Measurements from ENCODE around the gene SBSN. TPM values are rescaled to one million over a fixed set of nuclear protein-coding genes. Genes with fewer than 3 reads are reported as not detected.

Gene SBSN
- total RNA-seq, 1 experiment from 2014 or later = 0.15 TPM

- H3K4me2 ChIP-seq (ENCODE audit: insufficient read depth, insufficient read length, low read length) = no peak overlapping the region
- H2BK5ac ChIP-seq (ENCODE audit: insufficient read length, low read length) = no peak overlapping the region
- Mint-ChIP-seq H3K36me3 (ENCODE audit: insufficient read depth in 1 of 3, low read depth in 3 of 3) (no peaks in the 10 kb centered on the region; a peak in 2 of 7 replicates), H3K9me3 (no peaks in the 10 kb centered on the region), H3K27me3 (ENCODE audit: low read depth) (peaks cover 64% of the 10 kb centered on the region), H3K4me3 (no peak overlapping the region), H3K27ac (no peak overlapping the region; a peak in 1 of 7 replicates), H3K4me1 (peaks cover 19 to 24% of the 10 kb centered on the region in 2 experiments)
- H3K14ac ChIP-seq (ENCODE audit: insufficient read depth, low read length) = no peak overlapping the region; the same call in 1 of the 2 replicates
- H4K20me1 ChIP-seq (ENCODE audit: control insufficient read depth, insufficient read depth, insufficient read length) = no peaks in the 10 kb centered on the region
- H3K9ac ChIP-seq (ENCODE audit: extremely low read depth, insufficient read length, low read length) = no peak overlapping the region
- H2BK120ac ChIP-seq (ENCODE audit: low read depth, low read length, poor library complexity, severe bottlenecking) = no peak overlapping the region
- no peaks in the 10 kb centered on the region for H3K4me1 ChIP-seq (ENCODE audit: insufficient read depth, low read length)
- H3K4ac ChIP-seq (ENCODE audit: low read depth, low read length) = no peak overlapping the region
- no peak overlapping the region for H4K8ac ChIP-seq (replicated peaks; ENCODE audit: insufficient read length, low read depth, low read length)
- no peak for TF ChIP-seq CTCF (conservative IDR thresholded peaks at IDR 0.05)
- no peaks in the 10 kb centered on the region for H3K79me1 ChIP-seq (ENCODE audit: insufficient read depth, low read depth, low read length, poor library complexity, severe bottlenecking)
- no peak overlapping the region for H2BK15ac ChIP-seq (ENCODE audit: low read depth, low read length)
- no peak for DNase-seq
- H3K56ac ChIP-seq (ENCODE audit: insufficient read length, low read depth, low read length) = no peak overlapping the region
- H2BK12ac ChIP-seq (ENCODE audit: insufficient read length, low read depth, low read length) = no peak overlapping the region
- H3K23ac ChIP-seq (ENCODE audit: insufficient read length, low read depth, low read length) = no peak overlapping the region
- no peak overlapping the region for H4K5ac ChIP-seq (ENCODE audit: insufficient read length, low read depth, low read length)
- no peaks in the 10 kb centered on the region for H3K23me2 ChIP-seq (ENCODE audit: insufficient read length, low read depth, low read length, poor library complexity, severe bottlenecking)
- no peaks in the 10 kb centered on the region for H3K9me3 ChIP-seq (ENCODE audit: control insufficient read depth, low read depth, low read length)
- no peaks in the 10 kb centered on the region for H3K79me2 ChIP-seq (ENCODE audit: insufficient read depth, low read length)
- no peak overlapping the region for H4K91ac ChIP-seq (ENCODE audit: insufficient read length, low read depth, low read length)
- H3K27me3 ChIP-seq (ENCODE audit: insufficient read depth, low read length) = no peaks in the 10 kb centered on the region
- no peak overlapping the region for H3T11ph ChIP-seq (ENCODE audit: low read length)
- H3K18ac ChIP-seq (ENCODE audit: insufficient read length, low read depth, low read length) = no peak overlapping the region
- no CpG with 5 or more reads among the region's 6 CpGs for WGBS (ENCODE audit: extremely low coverage, insufficient read length, low lambda C conversion rate)
- H2AFZ ChIP-seq (ENCODE audit: low read length) = no peak overlapping the region
- no peak overlapping the region for H2AK5ac ChIP-seq (ENCODE audit: insufficient read length, low read length)
- no peak overlapping the region for H2BK20ac ChIP-seq (ENCODE audit: low read depth, low read length, poor library complexity, severe bottlenecking)
- no peak overlapping the region for H3K27ac ChIP-seq (ENCODE audit: insufficient read length, low read depth, low read length)
These were observed 3.2 kb upstream of the SBSN start for GRCh38 chr19:35531291-35531690.
